ENCODE data around the gene PA2G4. TPM values are rescaled to one million over a fixed set of nuclear protein-coding genes. Genes with fewer than 3 reads are reported as not detected.

PA2G4 gene
- total RNA-seq, 1 experiment from 2014 or later, result 175 TPM

DNA sequence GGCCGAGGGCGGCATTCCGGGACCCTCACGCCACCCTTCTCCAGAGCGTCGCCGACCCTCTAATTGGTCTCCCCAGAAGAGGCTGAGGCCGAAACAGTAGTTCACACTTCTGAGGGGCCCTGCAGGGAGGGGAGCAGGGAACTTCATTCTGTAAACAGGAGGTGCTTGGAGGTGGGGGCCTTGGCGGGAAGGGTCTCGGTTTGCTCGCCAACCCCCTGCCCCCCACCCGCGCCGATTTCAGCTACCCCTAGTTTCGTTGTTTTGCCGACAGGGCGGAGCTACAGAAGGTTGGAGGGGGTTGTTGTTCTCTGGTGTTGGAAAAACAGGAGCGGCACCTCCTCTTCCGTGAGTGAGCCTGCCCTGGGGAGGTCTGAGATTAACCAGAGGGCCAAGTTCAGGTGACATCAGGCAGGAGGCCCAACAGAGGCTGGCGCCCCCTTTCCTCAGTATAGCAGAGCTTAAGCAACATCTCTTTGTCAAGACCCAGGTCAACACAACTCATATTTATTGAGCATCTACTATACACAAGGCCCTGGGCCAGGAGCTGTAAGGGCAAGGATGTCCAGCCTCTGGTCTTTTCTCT is 23.7 kb upstream of the PA2G4 start:
- H3K36me3 ChIP-seq (ENCODE audit: control insufficient read depth, insufficient read depth, low read length), result no peaks in the 10 kb centered on the region; the same call in 1 of the 2 replicates
- no peak overlapping the region for H3K27ac ChIP-seq (ENCODE audit: low read length)
- DNase-seq (ENCODE audit: low read depth, low spot score) (no peak), ATAC-seq (no peak)
- CTCF ChIA-PET, result interaction anchor here (0.5 kb wide), 1 partner anchor 47 kb away, joined by 3 read pairs; the partner anchor contains the start of gene ESYT1
- no TSS peak for BruUV-seq (replicated peaks)
- H3K9me3 ChIP-seq (ENCODE audit: control insufficient read depth, insufficient read depth, low read depth, low read length), result no peaks in the 10 kb centered on the region
- H3K4me1 ChIP-seq (ENCODE audit: control insufficient read depth, insufficient read depth, low read length), result peaks cover 6% of the 10 kb centered on the region
- intact Hi-C loops (cut with micrococcal nuclease; ENCODE audit: unreplicated experiment), result no loop called here
- peak overlapping the region; percentile 58 to 84 for H3K4me3 ChIP-seq (ENCODE audit: low read depth in 2 of 2, low read length in 2 of 2)
- in situ Hi-C loops (cut with HindIII; ENCODE audit: low pct_unique_long_range_greater_than_20kb, low sequenced_read_pairs), result no loop called here
- TF ChIP-seq, protein P1, sequence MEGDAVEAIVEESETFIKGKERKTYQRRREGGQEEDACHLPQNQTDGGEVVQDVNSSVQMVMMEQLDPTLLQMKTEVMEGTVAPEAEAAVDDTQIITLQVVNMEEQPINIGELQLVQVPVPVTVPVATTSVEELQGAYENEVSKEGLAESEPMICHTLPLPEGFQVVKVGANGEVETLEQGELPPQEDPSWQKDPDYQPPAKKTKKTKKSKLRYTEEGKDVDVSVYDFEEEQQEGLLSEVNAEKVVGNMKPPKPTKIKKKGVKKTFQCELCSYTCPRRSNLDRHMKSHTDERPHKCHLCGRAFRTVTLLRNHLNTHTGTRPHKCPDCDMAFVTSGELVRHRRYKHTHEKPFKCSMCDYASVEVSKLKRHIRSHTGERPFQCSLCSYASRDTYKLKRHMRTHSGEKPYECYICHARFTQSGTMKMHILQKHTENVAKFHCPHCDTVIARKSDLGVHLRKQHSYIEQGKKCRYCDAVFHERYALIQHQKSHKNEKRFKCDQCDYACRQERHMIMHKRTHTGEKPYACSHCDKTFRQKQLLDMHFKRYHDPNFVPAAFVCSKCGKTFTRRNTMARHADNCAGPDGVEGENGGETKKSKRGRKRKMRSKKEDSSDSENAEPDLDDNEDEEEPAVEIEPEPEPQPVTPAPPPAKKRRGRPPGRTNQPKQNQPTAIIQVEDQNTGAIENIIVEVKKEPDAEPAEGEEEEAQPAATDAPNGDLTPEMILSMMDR (IDR thresholded peaks at IDR 0.05), result no peak
- TF ChIP-seq SIN3A (IDR thresholded peaks at IDR 0.05; ENCODE audit: borderline replicate concordance, insufficient read depth, low read depth, low read length), result no peak
- no peak for TF ChIP-seq POLR2AphosphoS5 (IDR thresholded peaks at IDR 0.05; ENCODE audit: low read depth, low read length)
- TF ChIP-seq, protein P2, sequence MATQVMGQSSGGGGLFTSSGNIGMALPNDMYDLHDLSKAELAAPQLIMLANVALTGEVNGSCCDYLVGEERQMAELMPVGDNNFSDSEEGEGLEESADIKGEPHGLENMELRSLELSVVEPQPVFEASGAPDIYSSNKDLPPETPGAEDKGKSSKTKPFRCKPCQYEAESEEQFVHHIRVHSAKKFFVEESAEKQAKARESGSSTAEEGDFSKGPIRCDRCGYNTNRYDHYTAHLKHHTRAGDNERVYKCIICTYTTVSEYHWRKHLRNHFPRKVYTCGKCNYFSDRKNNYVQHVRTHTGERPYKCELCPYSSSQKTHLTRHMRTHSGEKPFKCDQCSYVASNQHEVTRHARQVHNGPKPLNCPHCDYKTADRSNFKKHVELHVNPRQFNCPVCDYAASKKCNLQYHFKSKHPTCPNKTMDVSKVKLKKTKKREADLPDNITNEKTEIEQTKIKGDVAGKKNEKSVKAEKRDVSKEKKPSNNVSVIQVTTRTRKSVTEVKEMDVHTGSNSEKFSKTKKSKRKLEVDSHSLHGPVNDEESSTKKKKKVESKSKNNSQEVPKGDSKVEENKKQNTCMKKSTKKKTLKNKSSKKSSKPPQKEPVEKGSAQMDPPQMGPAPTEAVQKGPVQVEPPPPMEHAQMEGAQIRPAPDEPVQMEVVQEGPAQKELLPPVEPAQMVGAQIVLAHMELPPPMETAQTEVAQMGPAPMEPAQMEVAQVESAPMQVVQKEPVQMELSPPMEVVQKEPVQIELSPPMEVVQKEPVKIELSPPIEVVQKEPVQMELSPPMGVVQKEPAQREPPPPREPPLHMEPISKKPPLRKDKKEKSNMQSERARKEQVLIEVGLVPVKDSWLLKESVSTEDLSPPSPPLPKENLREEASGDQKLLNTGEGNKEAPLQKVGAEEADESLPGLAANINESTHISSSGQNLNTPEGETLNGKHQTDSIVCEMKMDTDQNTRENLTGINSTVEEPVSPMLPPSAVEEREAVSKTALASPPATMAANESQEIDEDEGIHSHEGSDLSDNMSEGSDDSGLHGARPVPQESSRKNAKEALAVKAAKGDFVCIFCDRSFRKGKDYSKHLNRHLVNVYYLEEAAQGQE (IDR thresholded peaks at IDR 0.05; ENCODE audit: insufficient read depth in 1 of 2, low read depth in 2 of 2, low read length in 1 of 2), result no peak
- H3K27me3 ChIP-seq (ENCODE audit: control insufficient read depth, insufficient read depth, low read length), result no peaks in the 10 kb centered on the region
- POLR2A ChIA-PET, result interaction anchor here (0.5 kb wide), 1 partner anchor 18 kb away, joined by 6 read pairs; no protein-coding TSS in a partner anchor

DNA sequence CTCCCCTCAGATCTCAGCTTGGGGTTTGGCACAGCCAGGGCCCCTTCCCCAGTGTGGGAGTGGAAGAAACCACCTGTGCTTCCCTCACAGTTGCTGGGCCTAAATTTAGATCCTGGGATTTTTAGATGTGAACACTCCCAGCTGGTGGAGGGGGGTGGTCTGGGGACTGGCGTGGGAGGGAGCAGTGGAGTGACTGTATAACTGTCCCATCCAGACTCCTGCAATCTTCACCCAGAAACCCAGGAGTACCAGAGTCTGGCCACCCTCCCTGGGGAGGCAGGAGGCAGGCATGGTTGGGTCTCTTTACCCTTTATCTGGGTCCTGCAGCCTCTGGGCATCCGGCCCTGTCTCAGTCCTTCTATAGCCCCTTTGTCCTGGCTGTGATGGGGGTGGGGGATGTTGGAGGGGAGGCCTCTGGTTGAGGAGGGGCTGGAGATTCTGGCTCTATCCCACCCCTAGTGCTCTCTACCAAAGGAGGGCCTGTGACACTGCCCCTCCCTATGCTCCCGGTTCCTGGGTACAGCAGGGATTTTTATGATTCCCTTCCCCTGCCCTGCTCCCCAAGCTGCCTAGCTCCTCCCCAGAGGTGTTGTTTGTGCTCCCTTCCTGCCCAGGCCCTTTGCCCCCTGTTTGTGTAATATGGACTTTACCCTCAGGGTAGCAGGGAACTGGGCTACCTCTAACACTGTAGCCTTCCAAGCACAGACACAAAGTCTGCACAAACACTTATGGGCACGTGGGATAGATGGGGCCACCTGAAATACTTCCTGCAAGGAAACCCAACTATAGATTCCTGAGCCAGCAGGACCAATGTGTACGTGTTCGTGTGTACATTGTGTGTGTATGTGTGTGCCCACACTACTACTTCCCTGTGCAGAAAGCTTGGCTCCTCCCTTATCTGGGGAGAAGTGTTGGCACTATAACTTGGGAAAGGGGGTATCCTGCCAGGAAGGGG is 22.7 kb upstream of the PA2G4 start:
- POLR2A ChIA-PET, result interaction anchor here (0.5 kb wide), 1 partner anchor 17 kb away, joined by 6 read pairs; no protein-coding TSS in a partner anchor
- no peak for ATAC-seq
- TF ChIP-seq, protein P1 (IDR thresholded peaks at IDR 0.05), result no peak
- TF ChIP-seq TCF7L2 (IDR thresholded peaks at IDR 0.05; ENCODE audit: low read depth, low read length) (no peak), SIN3A (IDR thresholded peaks at IDR 0.05; ENCODE audit: borderline replicate concordance, insufficient read depth, low read depth, low read length) (no peak), POLR2AphosphoS5 (IDR thresholded peaks at IDR 0.05; ENCODE audit: low read depth, low read length) (no peak)
- TF ChIP-seq, protein P2 (IDR thresholded peaks at IDR 0.05; ENCODE audit: insufficient read depth in 1 of 2, low read depth in 2 of 2, low read length in 1 of 2), result no peak

More for the DNA sequence above, 22.7 kb upstream of the PA2G4 start:
- Histone ChIP-seq H3K4me1 (ENCODE audit: control insufficient read depth, insufficient read depth, low read length) (peaks cover 6% of the 10 kb centered on the region), H3K27ac (ENCODE audit: low read length) (no peak overlapping the region), H3K27me3 (ENCODE audit: control insufficient read depth, insufficient read depth, low read length) (no peaks in the 10 kb centered on the region), H3K4me3 (ENCODE audit: low read depth in 2 of 2, low read length in 2 of 2) (no peak overlapping the region), H3K36me3 (ENCODE audit: control insufficient read depth, insufficient read depth, low read length) (no peaks in the 10 kb centered on the region; the same call in 1 of the 2 replicates), H3K9me3 (ENCODE audit: control insufficient read depth, insufficient read depth, low read depth, low read length) (no peaks in the 10 kb centered on the region)
- in situ Hi-C loops (cut with HindIII; ENCODE audit: low pct_unique_long_range_greater_than_20kb, low sequenced_read_pairs), result no loop called here
- DNase-seq (ENCODE audit: low read depth, low spot score), result no peak
- no TSS peak for BruUV-seq (replicated peaks)
- intact Hi-C loops (cut with micrococcal nuclease; ENCODE audit: unreplicated experiment), result no loop called here
- CTCF ChIA-PET, result interaction anchor here (0.5 kb wide), 1 partner anchor 46 kb away, joined by 3 read pairs; the partner anchor contains the start of gene ESYT1
